Right lobe of liver (tissue), 4 donors: ENCODE data around the gene NUDT22.

Experiments
- POLR2A ChIP-seq: fragments of 450-650 bp; IDR thresholded peaks from one replicate; pipeline ENCODE4 v1.6.1; 2017; ENCODE audit warnings: antibody characterized with exemption, mild to moderate bottlenecking
- TF ChIP-seq, protein P1 (sequence below), 4 donors: fragments of 200-600 bp in 3 of 4; fragments of 450-650 bp in 1 of 4; IDR thresholded peaks; one replicate each; pipeline versions ENCODE4 v1.5.1 to v1.8.0; 2016 to 2022; ENCODE audit warnings: antibody characterized with exemption in 4 of 4, mild to moderate bottlenecking in 2 of 4
- donor health status: DM: no; HTN: no; CAD: no.
- donor health status: DM: no; HTN: no; CAD: no.
- donor health status: DM: no; HTN: yes; CAD: no.

DNA sequence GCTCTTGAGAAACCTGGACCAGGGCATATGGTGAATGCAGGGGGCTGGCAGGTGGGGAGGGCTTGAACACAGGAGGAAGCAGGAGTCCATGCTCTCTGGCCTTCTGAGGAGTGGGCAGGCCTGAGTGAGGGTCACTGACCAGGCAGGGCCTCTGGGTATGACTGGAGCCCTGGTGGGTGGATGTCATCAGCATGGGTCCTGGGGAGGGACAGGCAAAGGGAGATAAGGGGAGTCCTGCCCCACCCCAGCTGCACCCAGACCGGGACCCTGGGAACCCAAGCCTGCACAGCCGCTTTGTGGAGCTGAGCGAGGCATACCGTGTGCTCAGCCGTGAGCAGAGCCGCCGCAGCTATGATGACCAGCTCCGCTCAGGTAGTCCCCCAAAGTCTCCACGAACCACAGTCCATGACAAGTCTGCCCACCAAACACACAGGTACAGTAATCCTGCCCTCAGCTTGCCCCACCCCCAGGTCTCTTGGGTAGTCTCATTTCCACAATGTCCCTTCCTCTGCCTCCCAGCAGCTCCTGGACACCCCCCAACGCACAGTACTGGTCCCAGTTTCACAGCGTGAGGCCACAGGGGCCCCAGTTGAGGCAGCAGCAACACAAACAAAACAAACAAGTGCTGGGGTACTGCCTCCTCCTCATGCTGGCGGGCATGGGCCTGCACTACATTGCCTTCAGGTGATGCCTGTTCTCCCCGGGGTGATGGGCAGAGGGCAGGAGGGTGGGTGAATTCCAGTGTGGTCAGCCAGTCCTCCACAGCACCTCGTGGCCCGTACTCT is 6.3 kb downstream of the NUDT22 start:
- TF ChIP-seq, protein P1, sequence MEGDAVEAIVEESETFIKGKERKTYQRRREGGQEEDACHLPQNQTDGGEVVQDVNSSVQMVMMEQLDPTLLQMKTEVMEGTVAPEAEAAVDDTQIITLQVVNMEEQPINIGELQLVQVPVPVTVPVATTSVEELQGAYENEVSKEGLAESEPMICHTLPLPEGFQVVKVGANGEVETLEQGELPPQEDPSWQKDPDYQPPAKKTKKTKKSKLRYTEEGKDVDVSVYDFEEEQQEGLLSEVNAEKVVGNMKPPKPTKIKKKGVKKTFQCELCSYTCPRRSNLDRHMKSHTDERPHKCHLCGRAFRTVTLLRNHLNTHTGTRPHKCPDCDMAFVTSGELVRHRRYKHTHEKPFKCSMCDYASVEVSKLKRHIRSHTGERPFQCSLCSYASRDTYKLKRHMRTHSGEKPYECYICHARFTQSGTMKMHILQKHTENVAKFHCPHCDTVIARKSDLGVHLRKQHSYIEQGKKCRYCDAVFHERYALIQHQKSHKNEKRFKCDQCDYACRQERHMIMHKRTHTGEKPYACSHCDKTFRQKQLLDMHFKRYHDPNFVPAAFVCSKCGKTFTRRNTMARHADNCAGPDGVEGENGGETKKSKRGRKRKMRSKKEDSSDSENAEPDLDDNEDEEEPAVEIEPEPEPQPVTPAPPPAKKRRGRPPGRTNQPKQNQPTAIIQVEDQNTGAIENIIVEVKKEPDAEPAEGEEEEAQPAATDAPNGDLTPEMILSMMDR (IDR thresholded peaks at IDR 0.05) = no peak
- no peak for TF ChIP-seq POLR2A
